Upper lobe of left lung (tissue), 6 donors: ENCODE measurements around the gene GNG13. TPM values are rescaled to one million over a fixed set of nuclear protein-coding genes. Genes with fewer than 3 reads are reported as not detected.

Source experiments
- ATAC-seq, 2 donors: fragments of 200-7000 bp; cut with Tn5 transposase; one replicate each; pipeline ENCODE4 v1.9.1; 2022; ENCODE audit warnings: mild to moderate bottlenecking in 2 of 2, moderate library complexity in 2 of 2; ENCODE audit not compliant: low FRiP score in 2 of 2
- DNase-seq, 2 donors: peaks; one replicate each; pipeline ENCODE4 v3.0.0-alpha.2; 2019 to 2020
- H3K27ac ChIP-seq, 4 donors: fragments of 200-600 bp; sonication (generic); one replicate each; pipeline ENCODE4 v1.5.1; 2016 to 2019
- H3K27me3 ChIP-seq, 4 donors: fragments of 200-600 bp; sonication (generic); one replicate each; pipeline ENCODE4 v1.5.1; 2017 to 2019
- H3K36me3 ChIP-seq, 4 donors: fragments of 200-600 bp; sonication (generic); one replicate each; pipeline ENCODE4 v1.5.1; 2016 to 2019
- H3K4me1 ChIP-seq, 4 donors: fragments of 200-600 bp; sonication (generic); one replicate each; pipeline ENCODE4 v1.5.1; 2018 to 2019
- H3K4me3 ChIP-seq, 4 donors: fragments of 200-600 bp; sonication (generic); one replicate each; pipeline ENCODE4 v1.5.1; 2017 to 2019; ENCODE audit warnings: mild to moderate bottlenecking in 2 of 4, moderate library complexity in 1 of 4
- H3K9me3 ChIP-seq, 4 donors: fragments of 200-600 bp; sonication (generic); one replicate each; pipeline ENCODE4 v1.5.1; 2018 to 2019
- CTCF ChIP-seq, 6 experiments: fragments of 450-650 bp in 4 of 6; fragments of 200-600 bp in 2 of 6; sonication (generic) in 2 of 6; IDR thresholded peaks; one replicate each; pipeline ENCODE4 v1.5.1; 2016 to 2019; ENCODE audit warnings: antibody characterized with exemption in 6 of 6
- EP300 ChIP-seq, 4 donors: sonication (generic); formaldehyde crosslinking; IDR thresholded peaks; one replicate each; pipeline ENCODE4 v1.5.1; 2017; ENCODE audit warnings: antibody characterized with exemption in 4 of 4, control low read depth in 2 of 4
- POLR2A ChIP-seq, 4 donors: fragments of 450-650 bp; IDR thresholded peaks; one replicate each; pipeline ENCODE4 v1.5.1; 2016 to 2017; ENCODE audit warnings: antibody characterized with exemption in 4 of 4, mild to moderate bottlenecking in 2 of 4
- POLR2AphosphoS5 ChIP-seq, 2 donors: sonication (generic); formaldehyde crosslinking; IDR thresholded peaks; one replicate each; pipeline ENCODE4 v1.5.1; 2017; ENCODE audit warnings: antibody characterized with exemption in 2 of 2
- WGBS, 2 donors: methylation state at CpG; one replicate each; pipeline ENCODE4 v1.1.5; 2017 to 2018; 5-methylcytosine and 5-hydroxymethylcytosine counted together
- total RNA-seq, 6 donors: library from RNA; depleted of rRNA in 4 of 6; stranded (reverse); fragments of >200 nt in 4 of 6; gene quantifications; one replicate each; pipeline versions ENCODE4 v1.1.0 to v1.2.1, GENCODE V29; 2016 to 2021
- donor health status: DM: no; HTN: no; CAD: no; lungs with moderate emphysema.
- donor health status: DM: no; HTN: yes; CAD: no; lungs with severe emphysema.

GNG13 gene
- total RNA-seq, 6 donors from 2014 or later: not detected

GRCh38 chr16:781346-782010 lies 19.1 kb downstream of the GNG13 start:
- Histone ChIP-seq H3K27ac (no peak overlapping the region), H3K27me3 (no peaks in the 10 kb centered on the region), H3K9me3 (no peaks in the 10 kb centered on the region), H3K36me3 (peaks cover 0 to 12% (median 7%) of the 10 kb centered on the region in 4 donors), H3K4me1 (peaks cover 0 to 21% (median 5%) of the 10 kb centered on the region in 4 donors), H3K4me3 (no peak overlapping the region)
- ATAC-seq (no peak), DNase-seq (peak in 1 of 2 donors; percentile 67)
- TF ChIP-seq EP300 (IDR thresholded peaks at IDR 0.05): no peak
- no peak for TF ChIP-seq POLR2AphosphoS5 (IDR thresholded peaks at IDR 0.05)
- no peak for TF ChIP-seq POLR2A (IDR thresholded peaks at IDR 0.05)
- TF ChIP-seq CTCF (IDR thresholded peaks at IDR 0.05): no peak
- 67 to 68% methylated on average over 7 to 19 of the region's 19 CpGs for WGBS, 2 donors

- no peak for DNase-seq
- Histone ChIP-seq H3K9me3 (no peaks in the 10 kb centered on the region), H3K36me3 (peaks cover 0 to 4% (median 0%) of the 10 kb centered on the region in 4 donors), H3K4me3 (no peak overlapping the region), H3K4me1 (peaks cover 0 to 14% (median 5%) of the 10 kb centered on the region in 4 donors), H3K27ac (no peak overlapping the region), H3K27me3 (no peaks in the 10 kb centered on the region)
- TF ChIP-seq POLR2AphosphoS5 (IDR thresholded peaks at IDR 0.05) (no peak), EP300 (IDR thresholded peaks at IDR 0.05) (no peak), CTCF (IDR thresholded peaks at IDR 0.05) (no peak), POLR2A (IDR thresholded peaks at IDR 0.05) (no peak)
- WGBS, 2 donors: 85% methylated on average over 16 of the region's 16 CpGs
- no peak for ATAC-seq
Measured at GRCh38 chr16:780296-780695, 20.2 kb downstream of the GNG13 start.

GRCh38 chr16:779561-779960 lies 21.0 kb downstream of the GNG13 start:
- H3K4me1 ChIP-seq: peaks cover 0 to 14% (median 5%) of the 10 kb centered on the region in 4 donors
- no peak overlapping the region for H3K4me3 ChIP-seq
- DNase-seq (peak in 1 of 2 donors; percentile 61), ATAC-seq (no peak)
- TF ChIP-seq POLR2A (IDR thresholded peaks at IDR 0.05) (no peak), CTCF (IDR thresholded peaks at IDR 0.05) (no peak), POLR2AphosphoS5 (IDR thresholded peaks at IDR 0.05) (no peak), EP300 (IDR thresholded peaks at IDR 0.05) (no peak)
- 69 to 78% methylated on average over 9 of the region's 13 CpGs for WGBS, 2 donors
- peaks cover 0 to 3% (median 0%) of the 10 kb centered on the region in 4 donors for H3K27me3 ChIP-seq
- H3K9me3 ChIP-seq: no peaks in the 10 kb centered on the region
- no peaks in the 10 kb centered on the region for H3K36me3 ChIP-seq
- H3K27ac ChIP-seq: no peak overlapping the region

GRCh38 chr16:778909-779527 lies 21.5 kb downstream of the GNG13 start:
- H3K27me3 ChIP-seq: peaks cover 0 to 5% (median 0%) of the 10 kb centered on the region in 4 donors
- no peak for ATAC-seq

More at GRCh38 chr16:778909-779527, 21.5 kb downstream of the GNG13 start:
- Histone ChIP-seq H3K4me3 (no peak overlapping the region), H3K36me3 (no peaks in the 10 kb centered on the region), H3K27ac (no peak overlapping the region), H3K9me3 (no peaks in the 10 kb centered on the region), H3K4me1 (peaks cover 0 to 12% (median 5%) of the 10 kb centered on the region in 4 donors)
- no peak for DNase-seq
- WGBS, 2 donors: 78 to 88% methylated on average over 6 of the region's 6 CpGs
- TF ChIP-seq POLR2A (IDR thresholded peaks at IDR 0.05) (no peak), EP300 (IDR thresholded peaks at IDR 0.05) (no peak), CTCF (IDR thresholded peaks at IDR 0.05) (no peak), POLR2AphosphoS5 (IDR thresholded peaks at IDR 0.05) (no peak)
